RWPE1 (cell line): ENCODE data around the gene WNT9A.

ENCODE experiments used
- CTCF ChIA-PET: fragments of 350-600 bp; sonication (Branson Sonifier 250); formaldehyde crosslinking; extraction: SDS; loops from one replicate; lab custom pipeline; 2021; lab: Yijun Ruan, JAX
- POLR2A ChIA-PET: fragments of 400-600 bp; formaldehyde crosslinking; extraction: SDS; loops from one replicate; lab custom pipeline; 2020; ENCODE audit warnings: antibody characterized with exemption; ENCODE audit not compliant: low non-redundant PET; lab: Yijun Ruan, JAX
- DNase-seq: peaks from one replicate; pipeline ENCODE4 v3.0.0; 2012; ENCODE audit warnings: low spot score
- H3K27ac ChIP-seq: fragments of 450-650 bp; 2 replicates; pipeline ENCODE4 v1.5.1; 2017
- TF ChIP-seq, protein P1 (sequence below): fragments of 450-650 bp; conservative IDR thresholded peaks from 2 replicates; pipeline ENCODE4 v1.5.1; 2017; ENCODE audit warnings: low read depth, mild to moderate bottlenecking

The WNT9A gene

GRCh38 chr1:227893949-227894721 is 53.6 kb downstream of the WNT9A start:
- ChIA-PET CTCF (no interaction called here), POLR2A (no interaction called here)
- DNase-seq: no peak
- TF ChIP-seq, protein P1, sequence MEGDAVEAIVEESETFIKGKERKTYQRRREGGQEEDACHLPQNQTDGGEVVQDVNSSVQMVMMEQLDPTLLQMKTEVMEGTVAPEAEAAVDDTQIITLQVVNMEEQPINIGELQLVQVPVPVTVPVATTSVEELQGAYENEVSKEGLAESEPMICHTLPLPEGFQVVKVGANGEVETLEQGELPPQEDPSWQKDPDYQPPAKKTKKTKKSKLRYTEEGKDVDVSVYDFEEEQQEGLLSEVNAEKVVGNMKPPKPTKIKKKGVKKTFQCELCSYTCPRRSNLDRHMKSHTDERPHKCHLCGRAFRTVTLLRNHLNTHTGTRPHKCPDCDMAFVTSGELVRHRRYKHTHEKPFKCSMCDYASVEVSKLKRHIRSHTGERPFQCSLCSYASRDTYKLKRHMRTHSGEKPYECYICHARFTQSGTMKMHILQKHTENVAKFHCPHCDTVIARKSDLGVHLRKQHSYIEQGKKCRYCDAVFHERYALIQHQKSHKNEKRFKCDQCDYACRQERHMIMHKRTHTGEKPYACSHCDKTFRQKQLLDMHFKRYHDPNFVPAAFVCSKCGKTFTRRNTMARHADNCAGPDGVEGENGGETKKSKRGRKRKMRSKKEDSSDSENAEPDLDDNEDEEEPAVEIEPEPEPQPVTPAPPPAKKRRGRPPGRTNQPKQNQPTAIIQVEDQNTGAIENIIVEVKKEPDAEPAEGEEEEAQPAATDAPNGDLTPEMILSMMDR: no peak
- H3K27ac ChIP-seq: no peak overlapping the region

DNA sequence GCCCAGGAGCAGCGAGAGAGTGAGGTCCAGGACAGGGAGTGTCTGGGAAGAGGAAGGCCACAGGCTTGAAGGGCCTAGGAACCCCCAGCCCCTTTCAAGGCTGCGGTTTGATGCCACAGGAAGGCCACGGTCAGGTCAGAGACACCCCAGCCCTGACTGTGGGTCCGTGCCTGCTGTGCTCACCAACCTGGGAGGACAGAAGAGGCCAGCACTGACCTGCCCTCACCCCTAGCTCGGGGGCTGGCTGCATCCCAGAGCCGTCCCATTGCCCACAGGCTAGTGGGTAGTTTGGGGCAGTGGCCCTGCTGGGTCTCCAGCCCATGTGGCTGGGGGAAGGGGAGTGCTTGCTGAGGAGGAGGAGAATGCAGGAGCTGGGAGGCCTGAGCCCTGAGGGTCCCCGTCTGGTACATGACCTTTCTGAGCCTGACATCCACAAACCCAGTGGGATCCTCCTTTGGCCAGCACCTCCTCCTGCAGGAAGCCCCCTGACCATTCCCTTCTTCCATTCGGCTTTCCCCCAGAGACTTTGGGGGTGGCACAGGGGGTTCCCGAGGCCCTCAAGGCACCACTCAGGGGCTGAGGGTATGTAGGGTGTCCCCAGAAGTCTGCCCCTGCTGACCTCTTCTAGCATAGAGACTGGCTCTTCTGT is 54.3 kb downstream of the WNT9A start:
- H3K27ac ChIP-seq: no peak overlapping the region; the same call in 1 of the 2 replicates
- POLR2A ChIA-PET: no interaction called here
- TF ChIP-seq, protein P1: no peak
- CTCF ChIA-PET: no interaction called here
- DNase-seq: no peak

GRCh38 chr1:227892489-227893299 is 55.0 kb downstream of the WNT9A start:
- TF ChIP-seq, protein P1: no peak
- H3K27ac ChIP-seq: peak overlapping the region; percentile 21; the same call in 1 of the 2 replicates
- CTCF ChIA-PET: interaction anchor here (0.7 kb wide), 1 partner anchor 13 kb away, joined by 3 read pairs; no protein-coding TSS in a partner anchor
- POLR2A ChIA-PET: no interaction called here
- no peak for DNase-seq

- ChIA-PET POLR2A (no interaction called here), CTCF (interaction anchor here (0.7 kb wide), 1 partner anchor 14 kb away, joined by 3 read pairs; no protein-coding TSS in a partner anchor)
- TF ChIP-seq, protein P1: no peak
- H3K27ac ChIP-seq: peak overlapping the region; percentile 21; the same call in 1 of the 2 replicates
- no peak for DNase-seq
Measured at GRCh38 chr1:227891955-227892488, 55.7 kb downstream of the WNT9A start.

- no peak overlapping the region for H3K27ac ChIP-seq
- ChIA-PET POLR2A (no interaction called here), CTCF (no interaction called here)
- TF ChIP-seq, protein P1: no peak
- no peak for DNase-seq
Measured at GRCh38 chr1:227891223-227891954, 56.3 kb downstream of the WNT9A start.
